K562 (cell line): ENCODE measurements around the gene CFAP90. TPM values are rescaled to one million over a fixed set of nuclear protein-coding genes. Genes with fewer than 3 reads are reported as not detected.

ENCODE experiments used
- ATAC-seq: fragments of 200-7000 bp; cut with Tn5 transposase; 3 replicates; pipeline ENCODE4 v1.9.1; 2020; ENCODE audit warnings: moderate library complexity
- BruUV-seq: library from RNA; stranded (reverse); fragments of 400-500 nt; replicated peaks from 2 replicates; lab custom pipeline; 2021; lab: Mats Ljungman, UMichigan
- CTCF ChIA-PET: fragments of 300-600 bp; formaldehyde crosslinking; extraction: SDS; loops from one replicate; lab custom pipeline; 2021; ENCODE audit warnings: low intra/inter-chr PET ratio; lab: Yijun Ruan, JAX
- POLR2A ChIA-PET: fragments of 300-600, 350-650 bp; sonication (Branson Sonifier 250); formaldehyde crosslinking; extraction: SDS; loops from one replicate; lab custom pipeline; 2021; ENCODE audit warnings: antibody characterized with exemption, inconsistent platforms; lab: Yijun Ruan, JAX
- DNase-seq, 4 experiments: peaks; one replicate each; pipeline versions ENCODE4 v3.0.0 to v3.0.0-alpha.2; 2011 to 2018; ENCODE audit warnings: low spot score in 3 of 4, mixed read lengths in 3 of 4; ENCODE audit errors: extremely low read depth in 1 of 4
- FAIRE-seq: peaks from 2 replicates; lab custom pipeline; 2011; peaks lifted over from hg19 to GRCh38; lab: Jason Lieb, UNC
- H2AFZ ChIP-seq: 2 replicates; pipeline ENCODE4 v1.6.0; 2011; ENCODE audit warnings: low read depth, low read length, control low read depth, inconsistent platforms
- H3K27ac ChIP-seq: fragments of 200-600 bp; 3 replicates; pipeline ENCODE4 v1.8.0; 2011; ENCODE audit warnings: low read depth, mild to moderate bottlenecking, control low read depth, inconsistent platforms, low read length, moderate library complexity, mixed read lengths; ENCODE audit errors: extremely low read depth
- H3K27me3 ChIP-seq, 2 experiments: fragments of 300-600 bp in 1 of 2; 2 replicates in 1 of 2; 3 replicates in 1 of 2; pipeline versions ENCODE4 v1.6.0 to v1.8.0; 2011; ENCODE audit warnings: inconsistent platforms in 2 of 2, low read length in 2 of 2, mild to moderate bottlenecking in 1 of 2, mixed read lengths in 1 of 2, moderate library complexity in 1 of 2; ENCODE audit not compliant: control insufficient read depth in 2 of 2, insufficient read depth in 2 of 2
- H3K36me3 ChIP-seq: fragments of 300-600 bp; 3 replicates; pipeline ENCODE4 v1.8.0; 2011; ENCODE audit warnings: mild to moderate bottlenecking, low read length, inconsistent platforms; ENCODE audit not compliant: control insufficient read depth, insufficient read depth
- H3K4me1 ChIP-seq, 2 experiments: fragments of 200-600 bp in 1 of 2; replicated peaks in 1 of 2; 2 replicates in 1 of 2; 3 replicates in 1 of 2; pipeline versions ENCODE4 v1.5.1 to v1.8.0; 2011; ENCODE audit warnings: inconsistent platforms in 2 of 2, low read length in 2 of 2, mild to moderate bottlenecking in 1 of 2, mixed read lengths in 1 of 2, moderate library complexity in 1 of 2; ENCODE audit not compliant: control insufficient read depth in 2 of 2, insufficient read depth in 2 of 2
- H3K4me2 ChIP-seq: 2 replicates; pipeline ENCODE4 v1.6.1; 2011; ENCODE audit warnings: low read length, control low read depth, inconsistent platforms, mixed read lengths; ENCODE audit not compliant: insufficient read depth
- H3K4me3 ChIP-seq: fragments of 200-600 bp; sonication (generic), shearing (Covaris generic); 2 replicates; pipeline ENCODE4 v1.5.1; 2016; ENCODE audit warnings: control low read depth, inconsistent platforms
- H3K79me2 ChIP-seq: fragments of 200-600 bp; 3 replicates; pipeline ENCODE4 v1.8.0; 2011; ENCODE audit warnings: low read length, inconsistent platforms; ENCODE audit not compliant: control insufficient read depth, insufficient read depth
- H3K9ac ChIP-seq, 2 experiments: 2 replicates each; pipeline versions ENCODE4 v1.6.0 to v1.6.1; 2011; ENCODE audit warnings: low read depth in 2 of 2, low read length in 2 of 2, control low read depth in 1 of 2, inconsistent platforms in 1 of 2, mild to moderate bottlenecking in 1 of 2, mixed read lengths in 1 of 2; ENCODE audit not compliant: insufficient read depth in 1 of 2
- H3K9me1 ChIP-seq: one replicate; pipeline ENCODE4 v1.6.0; 2011; ENCODE audit warnings: inconsistent platforms, mild to moderate bottlenecking, low read length, moderate library complexity; ENCODE audit not compliant: control insufficient read depth, insufficient read depth
- H3K9me3 ChIP-seq: replicated peaks from 2 replicates; pipeline ENCODE4 v1.5.1; 2011; ENCODE audit warnings: low read depth, low read length, inconsistent platforms; ENCODE audit not compliant: control insufficient read depth, insufficient read depth
- H4K20me1 ChIP-seq: replicated peaks from 2 replicates; pipeline ENCODE4 v1.6.1; 2011; ENCODE audit warnings: low read length, inconsistent platforms, mixed read lengths; ENCODE audit not compliant: control insufficient read depth, insufficient read depth
- AFF4 ChIP-seq: sonication (generic); formaldehyde crosslinking; IDR thresholded peaks from 2 replicates; pipeline ENCODE4 v1.8.0; 2023; ENCODE audit warnings: mild to moderate bottlenecking, missing genetic modification reagents
- ARID3A ChIP-seq: IDR thresholded peaks from 2 replicates; pipeline ENCODE4 v1.6.1; 2012; ENCODE audit warnings: low read depth, low read length, improper control_type of control experiment, borderline replicate concordance
- CEBPB ChIP-seq: fragments of 450-650 bp; IDR thresholded peaks from 2 replicates; pipeline ENCODE4 v1.6.1; 2016; ENCODE audit warnings: missing genetic modification characterization, missing compliant biosample characterization
- E2F4 ChIP-seq: sonication (generic); formaldehyde crosslinking; IDR thresholded peaks from 2 replicates; pipeline ENCODE4 v1.8.0; 2022; ENCODE audit warnings: mild to moderate bottlenecking, low read depth, missing genetic modification reagents
- ELF2 ChIP-seq: fragments of 250-450 bp; sonication (Bioruptor Pico); IDR thresholded peaks from 2 replicates; pipeline ENCODE4 v1.5.0; 2021; ENCODE audit warnings: mild to moderate bottlenecking
- HDAC2 ChIP-seq: fragments of 450-650 bp; IDR thresholded peaks from 2 replicates; pipeline ENCODE4 v1.6.1; 2016; ENCODE audit warnings: mild to moderate bottlenecking
- HDAC3 ChIP-seq: fragments of 450-650 bp; IDR thresholded peaks from 2 replicates; pipeline ENCODE4 v1.6.1; 2018; ENCODE audit warnings: borderline replicate concordance, mild to moderate bottlenecking, moderate library complexity; ENCODE audit not compliant: partially characterized antibody
- HDGF ChIP-seq: fragments of 450-650 bp; IDR thresholded peaks from 2 replicates; pipeline ENCODE4 v1.6.1; 2016
- NFIC ChIP-seq: fragments of 450-650 bp; IDR thresholded peaks from 2 replicates; pipeline ENCODE4 v1.6.1; 2017; ENCODE audit warnings: mild to moderate bottlenecking, inconsistent platforms
- SMAD4 ChIP-seq: fragments of 250-450 bp; sonication (Bioruptor Pico); conservative IDR thresholded peaks from 2 replicates; pipeline ENCODE4 v1.8.0; 2021; ENCODE audit warnings: inconsistent platforms, mild to moderate bottlenecking, moderate library complexity
- ZNF232 ChIP-seq: sonication (generic); formaldehyde crosslinking; IDR thresholded peaks from 2 replicates; pipeline ENCODE4 v1.8.0; 2022; ENCODE audit warnings: mild to moderate bottlenecking, missing genetic modification reagents
- WGBS: fragments of 100-300 bp; shearing (Covaris generic); methylation state at CpG from one replicate; pipeline ENCODE4 v1.1.6; 2016; ENCODE audit warnings: low coverage, mixed read lengths; ENCODE audit not compliant: insufficient coverage; ENCODE audit errors: missing lambda C conversion rate; 5-methylcytosine and 5-hydroxymethylcytosine counted together
- in situ Hi-C: fragments of 300-500 bp; cut with MboI; formaldehyde crosslinking; loops from 4 replicates; pipeline ENCODE4 v1.15.0; 2018; ENCODE audit warnings: inconsistent platforms, mixed read lengths
- intact Hi-C: fragments of 100-400 bp; cut with micrococcal nuclease; formaldehyde crosslinking; loops from 2 replicates; pipeline ENCODE4 v1.14.2; 2022
- polyA plus RNA-seq, 8 experiments: library from polyadenylated mRNA; depleted of rRNA in 4 of 8; stranded (reverse) in 5 of 8; unstranded in 3 of 8; fragments of >200 nt; fragmentation: Nextera tagmentation in 2 of 8; fragmentation: Illumina TruSeq in 1 of 8; extraction: Ambion mirVana in 2 of 8; extraction: Trizol in 1 of 8; gene quantifications; 2 replicates each; pipeline versions ENCODE4 v1.2.1 to v1.2.3, GENCODE V29; 2011 to 2014; ENCODE audit warnings: inconsistent platforms in 1 of 8, missing spikeins in 1 of 8
- total RNA-seq, 7 experiments: library from RNA; depleted of rRNA in 6 of 7; stranded (reverse); fragments of >200 nt in 6 of 7; fragmentation: Illumina TruSeq in 2 of 7; extraction: Trizol in 2 of 7; gene quantifications; 2 replicates each; pipeline versions ENCODE4 v1.2.1 to v1.2.3, GENCODE V29; 2011 to 2021; ENCODE audit warnings: low replicate concordance in 1 of 7
- TF ChIP-seq, protein P1 (sequence below): fragments of 450-650 bp; conservative IDR thresholded peaks from 2 replicates; pipeline ENCODE4 v1.6.1; 2016; ENCODE audit warnings: missing genetic modification characterization, low read depth, mild to moderate bottlenecking, missing compliant biosample characterization, moderate library complexity
- TF ChIP-seq, protein P2 (sequence below), 2 experiments: fragments of 200-800 bp in 1 of 2; sonication (Bioruptor generic) in 1 of 2; sonication (generic) in 1 of 2; formaldehyde crosslinking in 1 of 2; IDR thresholded peaks in 1 of 2; conservative IDR thresholded peaks in 1 of 2; 2 replicates each; pipeline versions ENCODE4 v1.5.0 to v1.6.1; 2016 to 2020; ENCODE audit warnings: missing compliant biosample characterization in 1 of 2, missing genetic modification characterization in 1 of 2, missing genetic modification reagents in 1 of 2

The CFAP90 gene
- total and polyA plus RNA-seq, 9 of the 15 experiments (the other 6 are each of a cell fraction or from before 2014, with no cell fraction given): not detected

DNA sequence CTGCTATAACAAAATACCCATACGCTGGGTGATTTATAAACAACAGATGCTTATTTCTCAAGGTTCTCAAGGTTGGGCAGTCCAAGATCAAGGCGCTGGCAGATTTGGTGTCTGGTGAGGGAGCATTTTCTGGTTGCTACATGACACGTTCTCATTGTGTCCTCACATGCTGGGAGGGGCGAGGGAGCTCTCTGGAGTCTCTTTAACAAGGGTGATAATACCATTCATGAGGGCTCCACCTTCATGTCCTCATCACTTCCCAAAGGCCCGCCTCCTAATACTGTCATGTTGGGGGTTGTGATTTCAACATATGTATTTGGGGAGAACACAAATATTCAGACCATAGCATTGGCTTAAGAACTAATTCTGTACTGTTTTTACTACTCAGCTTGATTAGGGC, 4.6 kb downstream of the CFAP90 start:
- Histone ChIP-seq H3K4me1 (peaks cover 0 to 4% of the 10 kb centered on the region in 2 experiments; a peak in 1 of 5 replicates), H3K4me2 (no peak overlapping the region), H3K27me3 (peaks cover 16 to 30% of the 10 kb centered on the region in 2 experiments; a peak in 4 of 5 replicates), H3K27ac (no peak overlapping the region), H2AFZ (no peak overlapping the region), H3K36me3 (no peaks in the 10 kb centered on the region), H3K79me2 (no peaks in the 10 kb centered on the region), H3K4me3 (no peak overlapping the region), H3K9me3 (no peaks in the 10 kb centered on the region), H3K9ac (no peak overlapping the region), H4K20me1 (no peaks in the 10 kb centered on the region), H3K9me1 (no peaks in the 10 kb centered on the region)
- intact Hi-C loops (no loop called here), in situ Hi-C loops (no loop called here)
- BruUV-seq: no TSS peak
- ChIA-PET CTCF (interaction anchor here (0.7 kb wide), 1 partner anchor 1022 kb away, joined by 3 read pairs; no protein-coding TSS in a partner anchor), POLR2A (interaction anchor here (0.7 kb wide), 1 partner anchor 773 kb away, joined by 3 read pairs; no protein-coding TSS in a partner anchor)
- DNase-seq (no peak), ATAC-seq (no peak), FAIRE-seq (no peak)
- WGBS: 1% methylated on average over 5 of the region's 5 CpGs
- TF ChIP-seq, protein P1, sequence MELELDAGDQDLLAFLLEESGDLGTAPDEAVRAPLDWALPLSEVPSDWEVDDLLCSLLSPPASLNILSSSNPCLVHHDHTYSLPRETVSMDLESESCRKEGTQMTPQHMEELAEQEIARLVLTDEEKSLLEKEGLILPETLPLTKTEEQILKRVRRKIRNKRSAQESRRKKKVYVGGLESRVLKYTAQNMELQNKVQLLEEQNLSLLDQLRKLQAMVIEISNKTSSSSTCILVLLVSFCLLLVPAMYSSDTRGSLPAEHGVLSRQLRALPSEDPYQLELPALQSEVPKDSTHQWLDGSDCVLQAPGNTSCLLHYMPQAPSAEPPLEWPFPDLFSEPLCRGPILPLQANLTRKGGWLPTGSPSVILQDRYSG (tag): no peak
- no peak for TF ChIP-seq HDGF
- no peak for TF ChIP-seq ARID3A
- TF ChIP-seq E2F4: no peak
- no peak for TF ChIP-seq CEBPB (tag)
- TF ChIP-seq SMAD4 (CRISPR knock-in tag): no peak
- TF ChIP-seq, protein P2, sequence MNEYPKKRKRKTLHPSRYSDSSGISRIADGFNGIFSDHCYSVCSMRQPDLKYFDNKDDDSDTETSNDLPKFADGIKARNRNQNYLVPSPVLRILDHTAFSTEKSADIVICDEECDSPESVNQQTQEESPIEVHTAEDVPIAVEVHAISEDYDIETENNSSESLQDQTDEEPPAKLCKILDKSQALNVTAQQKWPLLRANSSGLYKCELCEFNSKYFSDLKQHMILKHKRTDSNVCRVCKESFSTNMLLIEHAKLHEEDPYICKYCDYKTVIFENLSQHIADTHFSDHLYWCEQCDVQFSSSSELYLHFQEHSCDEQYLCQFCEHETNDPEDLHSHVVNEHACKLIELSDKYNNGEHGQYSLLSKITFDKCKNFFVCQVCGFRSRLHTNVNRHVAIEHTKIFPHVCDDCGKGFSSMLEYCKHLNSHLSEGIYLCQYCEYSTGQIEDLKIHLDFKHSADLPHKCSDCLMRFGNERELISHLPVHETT (CRISPR knock-in tag; conservative IDR thresholded peaks at IDR 0.05 in 1 of 2, IDR thresholded peaks at IDR 0.05 in 1 of 2): no peak
- no peak for TF ChIP-seq AFF4
- no peak for TF ChIP-seq ELF2 (CRISPR knock-in tag)
- TF ChIP-seq HDAC3: no peak
- no peak for TF ChIP-seq NFIC
- no peak for TF ChIP-seq ZNF232 (CRISPR knock-in tag)
- no peak for TF ChIP-seq HDAC2
